Left ventricle myocardium superior (tissue), 1 donor: ENCODE measurements around the gene TGFBR3L. TPM values are rescaled to one million over a fixed set of nuclear protein-coding genes. Genes with fewer than 3 reads are reported as not detected.

Experiments used
- ATAC-seq: fragments of 200-7000 bp; cut with Tn5 transposase; one replicate; pipeline ENCODE4 v1.9.1; 2020; ENCODE audit warnings: mild to moderate bottlenecking, moderate library complexity
- DNase-seq: peaks from one replicate; pipeline ENCODE4 v3.0.0-alpha.2; 2020
- intact Hi-C: fragments of 100-400 bp; cut with micrococcal nuclease; formaldehyde crosslinking; loops from one replicate; pipeline ENCODE4 v1.11.0; 2022
- total RNA-seq: library from RNA; stranded (reverse); fragmentation: NEBNext Ultra II Directional; extraction: Animal tissue kit (Norgen Biotek cat#: 25700); gene quantifications from one replicate; pipeline ENCODE4 v1.2.1, GENCODE V29; 2021
- donor health status: DM: no; HTN: yes; CAD: no; lungs with severe emphysema.

TGFBR3L gene
- total RNA-seq, 1 donor from 2014 or later, result 11.4 TPM

GRCh38 chr19:7968008-7968795, 53.6 kb downstream of the TGFBR3L start:
- DNase-seq (no peak), ATAC-seq (no peak)
- intact Hi-C loops, result no loop called here

Other genes starting within 250 kb of the TGFBR3L start
- not detected for gene RETN, start 245.8 kb upstream of the TGFBR3L start, total RNA-seq
- gene MCEMP1, start 237.7 kb upstream of the TGFBR3L start, total RNA-seq, result 0.72 TPM
- gene TRAPPC5, start 234.0 kb upstream of the TGFBR3L start, total RNA-seq, result 111 TPM
- 0.17 TPM for gene FCER2, start 212.7 kb upstream of the TGFBR3L start, total RNA-seq
- 0.42 TPM for gene CLEC4G, start 182.7 kb upstream of the TGFBR3L start, total RNA-seq
- gene CD209, start 167.3 kb upstream of the TGFBR3L start, total RNA-seq, result 10.0 TPM
- gene CLEC4M, start 151.6 kb upstream of the TGFBR3L start, total RNA-seq, result not detected
- gene EVI5L, start 84.6 kb upstream of the TGFBR3L start, total RNA-seq, result 23.5 TPM
- 0.15 TPM for gene PRR36, start 40.4 kb upstream of the TGFBR3L start, total RNA-seq
- gene LRRC8E, start 26.3 kb upstream of the TGFBR3L start, total RNA-seq, result 3.1 TPM
- gene MAP2K7, start 11.0 kb upstream of the TGFBR3L start, total RNA-seq, result 30.4 TPM
- gene SNAPC2, start 5.5 kb downstream of the TGFBR3L start, total RNA-seq, result 9.7 TPM
- 0.20 TPM for gene CTXN1, start 11.3 kb downstream of the TGFBR3L start, total RNA-seq
- 115 TPM for gene TIMM44, start 28.8 kb downstream of the TGFBR3L start, total RNA-seq
- gene ELAVL1, start 90.8 kb downstream of the TGFBR3L start, total RNA-seq, result 53.3 TPM
- not detected for gene CCL25, start 137.9 kb downstream of the TGFBR3L start, total RNA-seq
- gene FBN3, start 234.8 kb downstream of the TGFBR3L start, total RNA-seq, result not detected